H9 (cell line): ENCODE measurements around the gene ASAP3. TPM values are rescaled to one million over a fixed set of nuclear protein-coding genes. Genes with fewer than 3 reads are reported as not detected.
A peak's percentile ranks its signal among the peaks of the same experiment; 100 is the strongest.

Experiments
- DNase-seq: peaks from one replicate; pipeline ENCODE4 v3.0.0-alpha.2; 2017
- H2AFZ ChIP-seq: one replicate; pipeline ENCODE4 v1.6.1; 2013; ENCODE audit warnings: mild to moderate bottlenecking, low read length, control low read depth, moderate library complexity
- H2AK5ac ChIP-seq: 2 replicates; pipeline ENCODE4 v1.6.1; 2013; ENCODE audit warnings: low read length, control low read depth, mixed read lengths; ENCODE audit not compliant: insufficient read length
- H2BK120ac ChIP-seq: one replicate; pipeline ENCODE4 v1.6.1; 2013; ENCODE audit warnings: low read depth, mild to moderate bottlenecking, low read length, control low read depth, inconsistent platforms; ENCODE audit not compliant: poor library complexity, severe bottlenecking
- H2BK12ac ChIP-seq: 2 replicates; pipeline ENCODE4 v1.6.1; 2013; ENCODE audit warnings: low read length, control low read depth, mixed read lengths, low read depth; ENCODE audit not compliant: insufficient read length
- H2BK15ac ChIP-seq: 2 replicates; pipeline ENCODE4 v1.6.1; 2013; ENCODE audit warnings: low read depth, low read length, control low read depth
- H2BK20ac ChIP-seq: one replicate; pipeline ENCODE4 v1.6.1; 2013; ENCODE audit warnings: low read depth, mild to moderate bottlenecking, low read length, control low read depth, inconsistent platforms; ENCODE audit not compliant: poor library complexity, severe bottlenecking
- H2BK5ac ChIP-seq: 2 replicates; pipeline ENCODE4 v1.6.1; 2013; ENCODE audit warnings: low read length, control low read depth, mixed read lengths; ENCODE audit not compliant: insufficient read length
- H3K14ac ChIP-seq: 2 replicates; pipeline ENCODE4 v1.6.1; 2013; ENCODE audit warnings: low read length, control low read depth; ENCODE audit not compliant: insufficient read depth
- H3K18ac ChIP-seq: 2 replicates; pipeline ENCODE4 v1.6.1; 2013; ENCODE audit warnings: low read depth, mild to moderate bottlenecking, mixed read lengths, low read length, control low read depth; ENCODE audit not compliant: insufficient read length
- H3K23ac ChIP-seq: 2 replicates; pipeline ENCODE4 v1.6.1; 2013; ENCODE audit warnings: low read length, control low read depth, mixed read lengths, low read depth; ENCODE audit not compliant: insufficient read length
- H3K23me2 ChIP-seq: 2 replicates; pipeline ENCODE4 v1.6.1; 2013; ENCODE audit warnings: low read depth, mild to moderate bottlenecking, mixed read lengths, low read length, control low read depth; ENCODE audit not compliant: insufficient read length, poor library complexity, severe bottlenecking
- H3K27ac ChIP-seq: 2 replicates; pipeline ENCODE4 v1.5.1; 2013; ENCODE audit warnings: low read length, control low read depth, mixed read lengths, low read depth; ENCODE audit not compliant: insufficient read length
- H3K27me3 ChIP-seq: 2 replicates; pipeline ENCODE4 v1.6.1; 2013; ENCODE audit warnings: low read length, control low read depth, inconsistent platforms; ENCODE audit not compliant: insufficient read depth
- H3K4ac ChIP-seq: 2 replicates; pipeline ENCODE4 v1.6.1; 2013; ENCODE audit warnings: low read depth, mild to moderate bottlenecking, control low read depth, inconsistent platforms, low read length, moderate library complexity
- H3K4me1 ChIP-seq: 2 replicates; pipeline ENCODE4 v1.6.1; 2013; ENCODE audit warnings: low read length, control low read depth, inconsistent platforms; ENCODE audit not compliant: insufficient read depth
- H3K4me2 ChIP-seq: 2 replicates; pipeline ENCODE4 v1.6.1; 2013; ENCODE audit warnings: low read length, control low read depth, mixed read lengths; ENCODE audit not compliant: insufficient read length, insufficient read depth
- H3K56ac ChIP-seq: 2 replicates; pipeline ENCODE4 v1.6.1; 2013; ENCODE audit warnings: low read depth, mild to moderate bottlenecking, mixed read lengths, low read length, control low read depth; ENCODE audit not compliant: insufficient read length
- H3K79me1 ChIP-seq: 2 replicates; pipeline ENCODE4 v1.6.1; 2013; ENCODE audit warnings: low read depth, mild to moderate bottlenecking, moderate library complexity, low read length, control low read depth, inconsistent platforms; ENCODE audit not compliant: insufficient read depth, poor library complexity, severe bottlenecking
- H3K79me2 ChIP-seq: 2 replicates; pipeline ENCODE4 v1.6.1; 2013; ENCODE audit warnings: low read length, control low read depth, inconsistent platforms; ENCODE audit not compliant: insufficient read depth
- H3K9ac ChIP-seq: 2 replicates; pipeline ENCODE4 v1.6.1; 2013; ENCODE audit warnings: low read length, control low read depth, mixed read lengths; ENCODE audit not compliant: insufficient read length; ENCODE audit errors: extremely low read depth
- H3K9me3 ChIP-seq: one replicate; pipeline ENCODE4 v1.6.1; 2013; ENCODE audit warnings: low read depth, low read length, inconsistent platforms; ENCODE audit not compliant: control insufficient read depth
- H3T11ph ChIP-seq: one replicate; pipeline ENCODE4 v1.6.1; 2013; ENCODE audit warnings: mild to moderate bottlenecking, low read length, control low read depth, inconsistent platforms
- H4K20me1 ChIP-seq: one replicate; pipeline ENCODE4 v1.6.1; 2013; ENCODE audit not compliant: control insufficient read depth, insufficient read length, insufficient read depth
- H4K5ac ChIP-seq: 2 replicates; pipeline ENCODE4 v1.6.1; 2013; ENCODE audit warnings: low read depth, mild to moderate bottlenecking, mixed read lengths, low read length, control low read depth; ENCODE audit not compliant: insufficient read length
- H4K8ac ChIP-seq: replicated peaks from 2 replicates; pipeline ENCODE4 v1.6.1; 2013; ENCODE audit warnings: low read length, control low read depth, mixed read lengths, low read depth; ENCODE audit not compliant: insufficient read length
- H4K91ac ChIP-seq: 2 replicates; pipeline ENCODE4 v1.6.1; 2013; ENCODE audit warnings: low read depth, mild to moderate bottlenecking, moderate library complexity, mixed read lengths, low read length, control low read depth; ENCODE audit not compliant: insufficient read length
- H3K27ac Mint-ChIP-seq, 3 experiments: 2 replicates in 2 of 3; 3 replicates in 1 of 3; pipeline ENCODE4 v1.8.0; 2020 to 2021; ENCODE audit warnings: mixed read lengths in 3 of 3, mild to moderate bottlenecking in 1 of 3, moderate library complexity in 1 of 3
- H3K27me3 Mint-ChIP-seq: 2 replicates; pipeline ENCODE4 v1.8.0; 2021; ENCODE audit warnings: low read depth, mild to moderate bottlenecking, moderate library complexity, mixed read lengths
- H3K36me3 Mint-ChIP-seq, 3 experiments: 2 replicates in 2 of 3; 3 replicates in 1 of 3; pipeline ENCODE4 v1.8.0; 2020 to 2021; ENCODE audit warnings: low read depth in 3 of 3, mixed read lengths in 3 of 3; ENCODE audit not compliant: insufficient read depth in 1 of 3
- H3K4me1 Mint-ChIP-seq, 2 experiments: 2 replicates each; pipeline ENCODE4 v1.8.0; 2020; ENCODE audit warnings: mixed read lengths in 2 of 2
- H3K4me3 Mint-ChIP-seq, 2 experiments: 2 replicates in 1 of 2; 3 replicates in 1 of 2; pipeline ENCODE4 v1.8.0; 2020 to 2021; ENCODE audit warnings: mild to moderate bottlenecking in 2 of 2, mixed read lengths in 2 of 2, moderate library complexity in 1 of 2
- H3K9me3 Mint-ChIP-seq, 2 experiments: 2 replicates in 1 of 2; 3 replicates in 1 of 2; pipeline ENCODE4 v1.8.0; 2020; ENCODE audit warnings: mild to moderate bottlenecking in 2 of 2, mixed read lengths in 2 of 2, moderate library complexity in 1 of 2
- CTCF ChIP-seq: fragments of 200-600 bp; sonication (generic); conservative IDR thresholded peaks from 3 replicates; pipeline ENCODE4 v1.8.0; 2021; ENCODE audit warnings: antibody characterized with exemption, mild to moderate bottlenecking
- WGBS: extraction: QIAGEN DNeasy Blood & Tissue Kit; methylation state at CpG from one replicate; pipeline ENCODE4 v1.1.7; 2013; ENCODE audit warnings: missing lambda C conversion rate, low lambda C conversion rate, mixed read lengths; ENCODE audit not compliant: insufficient read length; ENCODE audit errors: extremely low coverage; 5-methylcytosine and 5-hydroxymethylcytosine counted together
- total RNA-seq: library from RNA; stranded (reverse); gene quantifications from 2 replicates; pipeline ENCODE4 v1.2.1, GENCODE V29; 2021

The ASAP3 gene
- total RNA-seq, 1 experiment from 2014 or later: 26.7 TPM

GRCh38 chr1:23394684-23395083 is 89.3 kb downstream of the ASAP3 start:
- Histone ChIP-seq H3K23ac (no peak overlapping the region), H3K9me3 (peaks cover 7% of the 10 kb centered on the region), H2BK120ac (no peak overlapping the region), H3K4me2 (peak overlapping the region; percentile 1), H3K79me2 (no peaks in the 10 kb centered on the region), H4K20me1 (no peaks in the 10 kb centered on the region), H4K91ac (no peak overlapping the region), H3K18ac (no peak overlapping the region), H2BK5ac (no peak overlapping the region), H3K23me2 (no peaks in the 10 kb centered on the region), H3K9ac (no peak overlapping the region), H3K27me3 (peaks cover 43% of the 10 kb centered on the region; the same call in 1 of the 2 replicates), H4K8ac (no peak overlapping the region), H2AFZ (no peak overlapping the region), H2BK15ac (no peak overlapping the region), H2BK12ac (no peak overlapping the region), H3K27ac (no peak overlapping the region), H3K79me1 (no peaks in the 10 kb centered on the region), H3K56ac (no peak overlapping the region), H3K4me1 (no peaks in the 10 kb centered on the region; the same call in 1 of the 2 replicates), H4K5ac (no peak overlapping the region), H3K4ac (no peak overlapping the region), H3T11ph (no peak overlapping the region), H2BK20ac (no peak overlapping the region), H3K14ac (no peak overlapping the region), H2AK5ac (no peak overlapping the region)
- Mint-ChIP-seq H3K9me3 (peaks cover 0 to 5% of the 10 kb centered on the region in 2 experiments; a peak in 1 of 5 replicates), H3K27ac (no peak overlapping the region; a peak in 1 of 7 replicates), H3K4me1 (peaks cover 17 to 18% of the 10 kb centered on the region in 2 experiments), H3K27me3 (no peaks in the 10 kb centered on the region), H3K4me3 (peak overlapping the region in 1 of 2 experiments; percentile 1; a peak in 1 of 5 replicates), H3K36me3 (no peaks in the 10 kb centered on the region)
- peak; percentile 60 for DNase-seq
- no peak for TF ChIP-seq CTCF
- WGBS: no CpG with 5 or more reads among the region's 7 CpGs
